PC-3 (cell line): Measurements from ENCODE around the gene ZNF487.

Experiments
- CTCF ChIP-seq: fragments of 300-600 bp; sonication (generic); conservative IDR thresholded peaks from 2 replicates; pipeline ENCODE4 v1.5.1; 2017; ENCODE audit warnings: antibody characterized with exemption, low read depth, mild to moderate bottlenecking, low read length
- EZH2 ChIP-seq: fragments of 300-600 bp; sonication (generic); IDR thresholded peaks from one replicate; pipeline ENCODE4 v1.6.1; 2017; ENCODE audit warnings: antibody characterized with exemption, mild to moderate bottlenecking, low read length; ENCODE audit not compliant: unreplicated experiment
- EZH2phosphoT487 ChIP-seq: fragments of 300-600 bp; sonication (generic); IDR thresholded peaks from 2 replicates; pipeline ENCODE4 v1.6.1; 2018; ENCODE audit warnings: mild to moderate bottlenecking, antibody characterized with exemption, low read length, borderline replicate concordance

- TF ChIP-seq CTCF: no peak
- TF ChIP-seq EZH2: no peak
- TF ChIP-seq EZH2phosphoT487: no peak
These were observed 42.4 kb downstream of the ZNF487 start for GRCh38 chr10:43479275-43479674.
